HepG2 (cell line): Measurements from ENCODE around the gene HSD17B2. TPM values are rescaled to one million over a fixed set of nuclear protein-coding genes. Genes with fewer than 3 reads are reported as not detected.
A peak's percentile ranks its signal among the peaks of the same experiment; 100 is the strongest.

Experiments
- ATAC-seq: fragments of 200-7000 bp; cut with Tn5 transposase; 3 replicates; pipeline ENCODE4 v1.9.1; 2020; ENCODE audit warnings: mild to moderate bottlenecking, moderate library complexity
- BruUV-seq: library from RNA; stranded (reverse); fragments of 400-500 nt; replicated peaks from 2 replicates; lab custom pipeline; 2021; lab: Mats Ljungman, UMichigan
- CTCF ChIA-PET: fragments of 300-600 bp; formaldehyde crosslinking; extraction: SDS; loops from one replicate; lab custom pipeline; 2021; ENCODE audit warnings: low total read pairs, inconsistent platforms, low intra/inter-chr PET ratio; lab: Yijun Ruan, JAX
- POLR2A ChIA-PET: fragments of 350-600 bp; sonication (Branson Sonifier 250); formaldehyde crosslinking; loops from one replicate; lab custom pipeline; 2020; ENCODE audit warnings: antibody characterized with exemption, inconsistent platforms; lab: Yijun Ruan, JAX
- DNase-seq: peaks from one replicate; pipeline ENCODE4 v3.0.0-alpha.2; 2015; ENCODE audit warnings: low spot score
- FAIRE-seq: peaks from 3 replicates; lab custom pipeline; 2011; peaks lifted over from hg19 to GRCh38; lab: Jason Lieb, UNC
- H2AFZ ChIP-seq: one replicate; pipeline ENCODE4 v1.6.1; 2011; ENCODE audit warnings: low read length, inconsistent platforms
- H3K27ac ChIP-seq: fragments of 300-600 bp; 3 replicates; pipeline ENCODE4 v1.8.0; 2011; ENCODE audit warnings: mixed run types, mild to moderate bottlenecking, mixed read lengths, low read length, inconsistent platforms; ENCODE audit not compliant: insufficient read depth; ENCODE audit errors: extremely low read length
- H3K27me3 ChIP-seq, 2 experiments: fragments of 200-600 bp in 1 of 2; 2 replicates in 1 of 2; 3 replicates in 1 of 2; pipeline versions ENCODE4 v1.6.0 to v1.8.0; 2011; ENCODE audit warnings: low read length in 2 of 2, mild to moderate bottlenecking in 2 of 2, moderate library complexity in 2 of 2, inconsistent platforms in 1 of 2; ENCODE audit not compliant: insufficient read depth in 2 of 2, control insufficient read depth in 1 of 2
- H3K36me3 ChIP-seq, 2 experiments: fragments of 200-600 bp in 1 of 2; replicated peaks in 1 of 2; 2 replicates in 1 of 2; 3 replicates in 1 of 2; pipeline versions ENCODE4 v1.5.1 to v1.8.0; 2011; ENCODE audit warnings: low read length in 2 of 2, inconsistent platforms in 1 of 2; ENCODE audit not compliant: insufficient read depth in 2 of 2, control insufficient read depth in 1 of 2
- H3K4me1 ChIP-seq: 2 replicates; pipeline ENCODE4 v1.5.1; 2012; ENCODE audit warnings: low read length, inconsistent platforms; ENCODE audit not compliant: insufficient read depth
- H3K4me2 ChIP-seq: 2 replicates; pipeline ENCODE4 v1.6.0; 2011; ENCODE audit warnings: low read depth, low read length, inconsistent platforms
- H3K4me3 ChIP-seq, 3 experiments: fragments of 200-600 bp in 1 of 3; sonication (generic), shearing (Covaris generic) in 1 of 3; replicated peaks in 1 of 3; 2 replicates each; pipeline ENCODE4 v1.5.1; 2011 to 2016; ENCODE audit warnings: low read length in 3 of 3, inconsistent platforms in 2 of 3, low read depth in 2 of 3, mild to moderate bottlenecking in 2 of 3, control low read depth in 1 of 3, mixed read lengths in 1 of 3; ENCODE audit not compliant: insufficient read depth in 1 of 3
- H3K79me2 ChIP-seq: one replicate; pipeline ENCODE4 v1.6.1; 2011; ENCODE audit warnings: low read length, inconsistent platforms; ENCODE audit not compliant: insufficient read depth
- H3K9ac ChIP-seq: 2 replicates; pipeline ENCODE4 v1.6.0; 2011; ENCODE audit warnings: mild to moderate bottlenecking, low read depth, low read length, inconsistent platforms; ENCODE audit not compliant: insufficient read depth
- H3K9me3 ChIP-seq: 2 replicates; pipeline ENCODE4 v1.5.1; 2012; ENCODE audit warnings: mild to moderate bottlenecking, low read length
- H4K20me1 ChIP-seq: 2 replicates; pipeline ENCODE4 v1.6.0; 2011; ENCODE audit warnings: inconsistent platforms, mild to moderate bottlenecking, low read length, moderate library complexity; ENCODE audit not compliant: insufficient read depth
- ATF3 ChIP-seq: sonication (generic); formaldehyde crosslinking; IDR thresholded peaks from 2 replicates; pipeline ENCODE4 v1.4.0; 2020; ENCODE audit warnings: missing genetic modification reagents
- DMTF1 ChIP-seq: sonication (generic); formaldehyde crosslinking; IDR thresholded peaks from 2 replicates; pipeline ENCODE4 v1.4.0; 2020; ENCODE audit warnings: mild to moderate bottlenecking, missing genetic modification reagents
- GFI1 ChIP-seq: sonication (generic); formaldehyde crosslinking; IDR thresholded peaks from 2 replicates; pipeline ENCODE4 v1.5.0; 2020; ENCODE audit warnings: missing genetic modification reagents, mild to moderate bottlenecking, borderline replicate concordance
- GMEB1 ChIP-seq: sonication (generic); formaldehyde crosslinking; IDR thresholded peaks from 2 replicates; pipeline ENCODE4 v1.5.1; 2020; ENCODE audit warnings: missing genetic modification reagents, mild to moderate bottlenecking, borderline replicate concordance
- HNF4A ChIP-seq: sonication (generic); formaldehyde crosslinking; IDR thresholded peaks from 2 replicates; pipeline ENCODE4 v1.4.0; 2020; ENCODE audit warnings: missing genetic modification reagents
- MNT ChIP-seq: fragments of 450-650 bp; IDR thresholded peaks from 2 replicates; pipeline ENCODE4 v1.6.1; 2016
- NR1H2 ChIP-seq: sonication (generic); formaldehyde crosslinking; IDR thresholded peaks from 2 replicates; pipeline ENCODE4 v1.8.1; 2022; ENCODE audit warnings: low read depth, missing genetic modification reagents, borderline replicate concordance
- SOX6 ChIP-seq, 2 experiments: fragments of 450-650 bp in 1 of 2; sonication (generic) in 1 of 2; formaldehyde crosslinking in 1 of 2; IDR thresholded peaks; 2 replicates each; pipeline versions ENCODE4 v1.4.0 to v1.6.1; 2017 to 2020; ENCODE audit warnings: antibody characterized with exemption in 1 of 2, mild to moderate bottlenecking in 1 of 2, missing genetic modification reagents in 1 of 2
- TBX2 ChIP-seq: sonication (generic); formaldehyde crosslinking; IDR thresholded peaks from 2 replicates; pipeline ENCODE4 v1.5.0; 2020; ENCODE audit warnings: missing genetic modification reagents, mild to moderate bottlenecking, borderline replicate concordance
- ZNF329 ChIP-seq: sonication (generic); formaldehyde crosslinking; IDR thresholded peaks from 2 replicates; pipeline ENCODE4 v1.9.0; 2021; ENCODE audit warnings: low read depth, mild to moderate bottlenecking, missing genetic modification reagents
- ZNF556 ChIP-seq: sonication (generic); formaldehyde crosslinking; IDR thresholded peaks from 2 replicates; pipeline ENCODE4 v1.4.0; 2020; ENCODE audit warnings: mild to moderate bottlenecking, missing genetic modification reagents, borderline replicate concordance
- ZNF747 ChIP-seq: sonication (generic); formaldehyde crosslinking; IDR thresholded peaks from 2 replicates; pipeline ENCODE4 v1.8.1; 2023; ENCODE audit warnings: missing genetic modification reagents, mild to moderate bottlenecking, borderline replicate concordance
- WGBS: methylation state at CpG from one replicate; pipeline ENCODE4 v1.1.6; 2017; ENCODE audit warnings: low lambda C conversion rate; 5-methylcytosine and 5-hydroxymethylcytosine counted together
- in situ Hi-C: cut with HindIII; loops from 2 replicates; pipeline ENCODE4 v1.10.0; 2017; ENCODE audit warnings: low pct_unique_long_range_greater_than_20kb; ENCODE audit not compliant: extremely low pct_ligation_motif_present
- intact Hi-C: fragments of 100-400 bp; cut with micrococcal nuclease; formaldehyde crosslinking; loops from one replicate; pipeline ENCODE4 v1.10.0; 2022; ENCODE audit not compliant: unreplicated experiment
- polyA plus RNA-seq, 8 experiments: library from polyadenylated mRNA; depleted of rRNA in 3 of 8; stranded (reverse) in 7 of 8; unstranded in 1 of 8; fragments of >200 nt; fragmentation: Illumina TruSeq in 4 of 8; extraction: Trizol in 4 of 8; gene quantifications; 2 replicates each; pipeline versions ENCODE4 v1.2.1 to v1.2.3, GENCODE V29; 2011 to 2016; ENCODE audit warnings: low read depth in 4 of 8, missing spikeins in 1 of 8, mixed read lengths in 1 of 8; ENCODE audit not compliant: insufficient read depth in 1 of 8
- total RNA-seq, 5 experiments: library from RNA; depleted of rRNA; stranded (reverse); fragments of >200 nt; fragmentation: Illumina TruSeq; extraction: Trizol; gene quantifications; 2 replicates each; pipeline ENCODE4 v1.2.3, GENCODE V29; 2016; ENCODE audit warnings: low read depth in 1 of 5
- TF ChIP-seq, protein P1 (sequence below): sonication (generic); formaldehyde crosslinking; IDR thresholded peaks from 2 replicates; pipeline ENCODE4 v1.4.0; 2020; ENCODE audit warnings: missing genetic modification reagents, borderline replicate concordance

The HSD17B2 gene
- total and polyA plus RNA-seq, 2 of the 13 experiments (the other 11 are each of a cell fraction or from before 2014, with no cell fraction given): 26.3 to 69.3 TPM

DNA sequence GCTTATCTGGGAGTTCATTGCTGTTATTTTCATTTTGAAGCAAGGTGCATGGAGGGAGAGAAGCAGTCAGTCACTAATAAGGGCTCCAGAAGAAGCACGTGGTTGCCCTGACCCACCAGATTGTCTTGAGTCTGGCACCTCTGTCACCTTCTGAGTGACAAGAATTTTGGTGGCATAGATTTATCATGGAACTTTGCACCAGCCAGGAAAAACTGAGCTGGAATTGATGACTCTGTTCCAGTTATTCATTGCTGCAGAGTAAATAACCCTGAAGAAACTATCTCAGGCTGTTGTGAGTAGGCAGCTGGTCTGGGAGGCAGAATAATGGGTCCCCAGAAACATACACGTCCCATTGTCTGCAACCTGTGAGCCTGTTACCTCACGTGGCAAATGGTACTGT is 44.8 kb downstream of the HSD17B2 start:
- Histone ChIP-seq H2AFZ (no peak overlapping the region), H3K27me3 (no peaks in the 10 kb centered on the region), H4K20me1 (peaks cover 4% of the 10 kb centered on the region; the same call in 1 of the 2 replicates), H3K9me3 (no peaks in the 10 kb centered on the region), H3K36me3 (peaks cover 2 to 3% of the 10 kb centered on the region in 2 experiments; a peak in 1 of 5 replicates), H3K4me1 (peaks cover 59% of the 10 kb centered on the region), H3K4me2 (no peak overlapping the region), H3K79me2 (no peaks in the 10 kb centered on the region), H3K27ac (no peak overlapping the region), H3K4me3 (no peak overlapping the region), H3K9ac (no peak overlapping the region)
- ChIA-PET POLR2A (interaction anchor here (0.8 to 1.3 kb wide), 2 partner anchors 15 to 90 kb away, joined by 3 read pairs; partner anchors contain the start of gene MPHOSPH6), CTCF (no interaction called here)
- 62% methylated on average over 3 of the region's 3 CpGs for WGBS
- DNase-seq (no peak), FAIRE-seq (no peak), ATAC-seq (peak; percentile 14; the same call in 1 of the 3 replicates)
- no TSS peak for BruUV-seq
- in situ Hi-C loops: no loop called here
- intact Hi-C loops: loop anchor here (5.0 kb wide), 1 partner anchor 92 kb away; the partner anchor contains the start of gene MPHOSPH6
- TF ChIP-seq TBX2 (CRISPR knock-in tag): 0 out of 2 replicates have a peak, but pooled peaks have one; percentile 13
- 0 out of 2 replicates have a peak, but pooled peaks have one; percentile 22 for TF ChIP-seq ZNF556 (CRISPR knock-in tag)
- TF ChIP-seq MNT: peak; percentile 45; the same call in 1 of the 2 replicates
- no peak for TF ChIP-seq NR1H2 (CRISPR knock-in tag)
- no peak for TF ChIP-seq SOX6 (IDR thresholded peaks at IDR 0.05)
- TF ChIP-seq SOX6 (CRISPR knock-in tag; IDR thresholded peaks at IDR 0.05): peak; percentile 30; the same call in 1 of the 2 replicates
- no peak for TF ChIP-seq DMTF1 (CRISPR knock-in tag)
- TF ChIP-seq GFI1: no peak
- TF ChIP-seq GMEB1 (CRISPR knock-in tag): no peak
- no peak for TF ChIP-seq ZNF747 (CRISPR knock-in tag)
- TF ChIP-seq ZNF329: no peak
- TF ChIP-seq, protein P1, sequence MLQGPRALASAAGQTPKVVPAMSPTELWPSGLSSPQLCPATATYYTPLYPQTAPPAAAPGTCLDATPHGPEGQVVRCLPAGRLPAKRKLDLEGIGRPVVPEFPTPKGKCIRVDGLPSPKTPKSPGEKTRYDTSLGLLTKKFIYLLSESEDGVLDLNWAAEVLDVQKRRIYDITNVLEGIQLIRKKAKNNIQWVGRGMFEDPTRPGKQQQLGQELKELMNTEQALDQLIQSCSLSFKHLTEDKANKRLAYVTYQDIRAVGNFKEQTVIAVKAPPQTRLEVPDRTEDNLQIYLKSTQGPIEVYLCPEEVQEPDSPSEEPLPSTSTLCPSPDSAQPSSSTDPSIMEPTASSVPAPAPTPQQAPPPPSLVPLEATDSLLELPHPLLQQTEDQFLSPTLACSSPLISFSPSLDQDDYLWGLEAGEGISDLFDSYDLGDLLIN (CRISPR knock-in tag): no peak
- TF ChIP-seq ATF3 (CRISPR knock-in tag): no peak
- TF ChIP-seq HNF4A (CRISPR knock-in tag): peak; percentile 26; the same call in 1 of the 2 replicates
